Activated naive CD8-positive, alpha-beta T cell (primary cell): ENCODE results near the gene SELENOK.

Source experiments
- H3K27ac Mint-ChIP-seq: one replicate; pipeline ENCODE4 v1.8.0; 2021; ENCODE audit warnings: mixed read lengths
- H3K27me3 Mint-ChIP-seq: one replicate; pipeline ENCODE4 v1.8.0; 2021; ENCODE audit warnings: mixed read lengths
- H3K36me3 Mint-ChIP-seq: one replicate; pipeline ENCODE4 v1.8.0; 2021; ENCODE audit warnings: mixed read lengths
- H3K4me1 Mint-ChIP-seq: one replicate; pipeline ENCODE4 v1.8.0; 2021; ENCODE audit warnings: low read depth, mixed read lengths
- H3K4me3 Mint-ChIP-seq: one replicate; pipeline ENCODE4 v1.8.0; 2021; ENCODE audit warnings: mild to moderate bottlenecking, mixed read lengths
- H3K9me3 Mint-ChIP-seq: one replicate; pipeline ENCODE4 v1.8.0; 2021; ENCODE audit warnings: low read depth, mixed read lengths

The SELENOK gene

GRCh38 chr3:53899750-53900149 is 8.1 kb upstream of the SELENOK start:
- Mint-ChIP-seq H3K9me3 (no peaks in the 10 kb centered on the region), H3K27me3 (peaks cover 20% of the 10 kb centered on the region), H3K27ac (no peak overlapping the region), H3K4me3 (no peak overlapping the region), H3K36me3 (no peaks in the 10 kb centered on the region), H3K4me1 (no peaks in the 10 kb centered on the region)

DNA sequence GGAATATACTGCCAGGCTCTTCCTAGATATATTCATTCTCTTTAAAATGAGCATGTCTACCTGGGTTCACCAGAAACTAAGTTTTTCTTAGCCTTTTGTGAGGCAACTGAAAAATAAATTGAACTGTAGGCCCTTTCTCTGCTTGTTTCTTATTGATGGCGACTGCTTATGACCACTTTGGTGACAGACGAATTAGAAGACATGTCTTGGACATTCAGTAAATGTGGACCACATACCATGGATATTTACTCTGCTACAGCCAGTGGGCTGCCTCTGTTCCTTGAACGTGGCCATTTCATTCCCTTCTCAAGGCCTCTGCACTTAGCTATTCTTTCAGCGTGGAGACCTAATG is 603 bp upstream of the SELENOK start:
- Mint-ChIP-seq H3K27me3 (peaks cover 6% of the 10 kb centered on the region), H3K27ac (peak overlapping the region; percentile 97), H3K4me3 (peak overlapping the region; percentile 96), H3K36me3 (peaks cover 13% of the 10 kb centered on the region), H3K4me1 (peaks cover 47% of the 10 kb centered on the region), H3K9me3 (peaks cover 6% of the 10 kb centered on the region)

GRCh38 chr3:53890726-53891475 is 758 bp downstream of the SELENOK start:
- H3K27ac Mint-ChIP-seq: peak overlapping the region; percentile 97
- H3K4me1 Mint-ChIP-seq: peaks cover 55% of the 10 kb centered on the region
- H3K36me3 Mint-ChIP-seq: peaks cover 16% of the 10 kb centered on the region
- peak overlapping the region; percentile 96 for H3K4me3 Mint-ChIP-seq
- H3K27me3 Mint-ChIP-seq: peaks cover 2% of the 10 kb centered on the region
- H3K9me3 Mint-ChIP-seq: peaks cover 6% of the 10 kb centered on the region

GRCh38 chr3:53888232-53888631 is 3.4 kb downstream of the SELENOK start:
- no peaks in the 10 kb centered on the region for H3K27me3 Mint-ChIP-seq
- peak overlapping the region; percentile 17 for H3K27ac Mint-ChIP-seq
- peak overlapping the region; percentile 39 for H3K4me3 Mint-ChIP-seq
- peaks cover 16% of the 10 kb centered on the region for H3K36me3 Mint-ChIP-seq
- peaks cover 57% of the 10 kb centered on the region for H3K4me1 Mint-ChIP-seq
- H3K9me3 Mint-ChIP-seq: peaks cover 3% of the 10 kb centered on the region

DNA sequence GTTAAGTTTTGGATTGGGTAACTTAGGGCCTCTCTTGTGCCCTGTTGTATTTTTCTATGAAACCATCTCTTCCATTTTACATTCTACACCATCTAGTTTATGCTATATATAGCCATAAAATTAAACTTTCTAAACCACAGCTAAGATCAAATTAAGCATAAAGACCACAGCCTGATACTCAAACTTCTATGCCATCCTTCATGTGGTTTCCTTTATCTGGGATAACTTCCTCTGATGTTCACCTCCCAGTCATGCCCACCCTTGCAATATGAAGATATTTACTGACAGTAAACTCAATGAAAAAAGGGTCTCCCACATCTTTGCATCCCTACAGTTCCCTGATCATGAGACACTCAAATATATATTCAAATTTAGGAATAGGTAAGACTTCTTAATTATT is 4.2 kb downstream of the SELENOK start:
- Mint-ChIP-seq H3K27me3 (no peaks in the 10 kb centered on the region), H3K9me3 (peaks cover 3% of the 10 kb centered on the region), H3K4me3 (peak overlapping the region; percentile 56), H3K27ac (peak overlapping the region; percentile 72), H3K4me1 (peaks cover 61% of the 10 kb centered on the region), H3K36me3 (peaks cover 16% of the 10 kb centered on the region)

- peaks cover 60% of the 10 kb centered on the region for H3K4me1 Mint-ChIP-seq
- peaks cover 11% of the 10 kb centered on the region for H3K36me3 Mint-ChIP-seq
- no peak overlapping the region for H3K27ac Mint-ChIP-seq
- H3K4me3 Mint-ChIP-seq: no peak overlapping the region
- H3K9me3 Mint-ChIP-seq: no peaks in the 10 kb centered on the region
- no peaks in the 10 kb centered on the region for H3K27me3 Mint-ChIP-seq
Measured at GRCh38 chr3:53885239-53885638, 6.4 kb downstream of the SELENOK start.

DNA sequence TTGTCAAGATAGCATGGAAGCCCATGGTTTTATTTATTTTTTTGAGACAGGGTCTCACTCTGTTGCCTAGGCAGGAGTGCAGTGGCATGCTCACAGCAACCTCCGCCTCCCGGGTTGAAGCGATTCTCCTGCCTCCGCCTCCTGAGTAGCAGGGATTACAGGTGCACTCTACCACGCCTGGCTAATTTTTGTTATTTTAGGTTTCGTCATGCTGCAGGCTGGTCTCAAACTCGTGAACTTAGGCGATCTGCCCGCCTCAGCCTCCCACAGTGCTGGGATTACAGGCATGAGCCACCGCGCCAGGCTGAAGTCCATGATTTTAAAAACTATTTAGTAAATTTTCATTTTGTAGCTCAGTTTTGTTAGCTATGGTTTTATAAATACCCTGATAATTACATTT is 7.0 kb downstream of the SELENOK start:
- no peak overlapping the region for H3K27ac Mint-ChIP-seq

GRCh38 chr3:53883008-53883407 is 8.7 kb downstream of the SELENOK start:
- no peaks in the 10 kb centered on the region for H3K27me3 Mint-ChIP-seq
- peaks cover 5% of the 10 kb centered on the region for H3K36me3 Mint-ChIP-seq
- H3K9me3 Mint-ChIP-seq: no peaks in the 10 kb centered on the region
- peaks cover 46% of the 10 kb centered on the region for H3K4me1 Mint-ChIP-seq
- peak overlapping the region; percentile 97 for H3K4me3 Mint-ChIP-seq
- H3K27ac Mint-ChIP-seq: peak overlapping the region; percentile 98

More for the DNA sequence above, 7.0 kb downstream of the SELENOK start:
- peaks cover 11% of the 10 kb centered on the region for H3K36me3 Mint-ChIP-seq
- H3K4me3 Mint-ChIP-seq: no peak overlapping the region
- no peaks in the 10 kb centered on the region for H3K27me3 Mint-ChIP-seq
- H3K4me1 Mint-ChIP-seq: peaks cover 60% of the 10 kb centered on the region
- H3K9me3 Mint-ChIP-seq: no peaks in the 10 kb centered on the region

GRCh38 chr3:53881691-53882593 is 9.7 kb downstream of the SELENOK start, which contains the start of gene ACTR8:
Gene ACTR8, minus strand, starts transcription at chr3:53882152. Its CDS starts 51 bp downstream, at chr3:53882101.
- peak within 1 kb of the TSS; percentile 98 for H3K27ac Mint-ChIP-seq
- H3K36me3 Mint-ChIP-seq: peaks cover 6% of the 10 kb centered on the region
- H3K9me3 Mint-ChIP-seq: no peaks in the 10 kb centered on the region
- no peaks in the 10 kb centered on the region for H3K27me3 Mint-ChIP-seq
- H3K4me3 Mint-ChIP-seq: peak within 1 kb of the TSS; percentile 97
- peaks cover 36% of the 10 kb centered on the region for H3K4me1 Mint-ChIP-seq

DNA sequence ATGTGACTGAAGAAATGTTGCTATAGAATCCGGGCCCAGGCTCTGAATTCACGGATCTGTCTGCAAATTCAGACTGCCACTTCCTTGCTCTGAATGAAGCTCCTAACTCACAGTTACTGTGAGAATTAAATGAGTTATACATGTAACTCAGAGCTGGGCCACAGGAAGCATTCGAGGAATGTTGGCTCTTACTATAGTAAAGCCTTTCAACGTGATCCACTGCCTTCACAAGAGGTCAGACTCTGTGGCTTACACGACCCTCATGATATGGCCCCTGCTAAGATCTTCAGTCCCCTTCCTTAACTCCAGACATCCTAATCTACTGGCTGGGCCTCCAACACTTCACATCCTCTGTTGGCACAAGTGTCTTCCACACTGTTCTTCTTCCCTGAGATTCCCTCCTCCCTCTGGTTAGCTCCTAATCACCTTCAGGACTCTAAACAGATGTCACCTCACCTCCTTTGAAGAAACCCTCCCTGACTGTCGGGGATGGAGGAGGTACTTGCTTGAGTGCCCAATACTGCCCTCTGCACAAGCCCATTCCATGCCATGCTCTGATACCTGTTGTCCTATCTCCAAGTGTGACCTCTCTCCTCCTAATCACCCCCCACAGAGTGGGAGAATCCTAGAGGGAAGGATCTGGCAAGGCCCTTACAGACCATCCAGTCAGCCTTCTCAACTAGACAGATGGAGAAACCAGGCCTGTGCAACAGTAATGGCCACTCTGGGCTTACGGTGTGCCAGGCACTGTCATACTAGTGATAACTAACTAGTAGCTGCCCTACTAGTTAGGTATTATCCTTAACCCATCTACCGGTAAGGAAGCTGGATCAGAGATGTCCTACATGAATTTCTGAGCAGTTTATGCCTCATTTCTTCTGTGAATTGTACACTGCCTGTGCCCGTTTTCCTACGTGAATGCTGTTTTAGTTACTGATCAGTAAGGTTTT is 11.0 kb downstream of the SELENOK start:
- H3K27me3 Mint-ChIP-seq: no peaks in the 10 kb centered on the region
- peaks cover 30% of the 10 kb centered on the region for H3K4me1 Mint-ChIP-seq
- peaks cover 3% of the 10 kb centered on the region for H3K36me3 Mint-ChIP-seq
- H3K27ac Mint-ChIP-seq: peak overlapping the region; percentile 77
- H3K9me3 Mint-ChIP-seq: no peaks in the 10 kb centered on the region
- peak overlapping the region; percentile 97 for H3K4me3 Mint-ChIP-seq

DNA sequence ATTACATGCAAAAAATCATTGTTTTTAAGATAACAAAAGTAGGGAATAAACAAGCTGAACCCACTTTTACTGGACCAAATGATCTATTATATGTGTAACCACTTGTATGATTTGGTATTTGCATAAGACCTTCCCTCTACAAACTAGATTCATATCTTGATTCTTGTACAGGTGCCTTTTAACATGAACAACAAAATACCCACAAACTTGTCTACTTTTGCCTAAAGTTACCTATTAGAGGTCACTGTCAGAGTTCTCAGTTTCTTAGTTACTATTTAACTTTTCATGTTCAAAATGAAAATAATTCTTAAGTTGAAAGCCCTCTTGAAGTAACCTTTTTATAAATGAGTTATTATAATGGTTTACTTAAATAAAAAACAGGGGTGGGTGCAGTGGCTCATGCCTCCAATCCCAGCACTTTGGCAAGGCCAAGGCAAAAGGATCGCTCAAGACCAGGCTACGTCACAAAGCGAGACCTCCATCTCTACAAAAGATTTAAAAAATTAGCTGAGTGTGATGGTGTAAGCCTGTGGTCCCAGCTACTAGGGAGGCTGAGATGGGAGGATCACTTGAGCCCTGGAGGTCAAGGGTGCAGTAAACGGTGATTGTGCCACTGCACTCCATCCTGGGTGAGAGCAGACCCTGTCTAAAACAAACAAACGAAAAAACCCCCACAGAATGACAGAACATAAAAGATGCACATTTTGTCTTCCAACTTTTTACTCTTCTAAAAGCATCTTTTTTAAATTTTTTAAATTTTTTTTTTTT is 25.7 kb downstream of the SELENOK start:
- H3K9me3 Mint-ChIP-seq: no peaks in the 10 kb centered on the region
- no peak overlapping the region for H3K4me3 Mint-ChIP-seq
- no peaks in the 10 kb centered on the region for H3K27me3 Mint-ChIP-seq
- no peaks in the 10 kb centered on the region for H3K4me1 Mint-ChIP-seq
- H3K27ac Mint-ChIP-seq: no peak overlapping the region
- H3K36me3 Mint-ChIP-seq: peaks cover 9% of the 10 kb centered on the region

DNA sequence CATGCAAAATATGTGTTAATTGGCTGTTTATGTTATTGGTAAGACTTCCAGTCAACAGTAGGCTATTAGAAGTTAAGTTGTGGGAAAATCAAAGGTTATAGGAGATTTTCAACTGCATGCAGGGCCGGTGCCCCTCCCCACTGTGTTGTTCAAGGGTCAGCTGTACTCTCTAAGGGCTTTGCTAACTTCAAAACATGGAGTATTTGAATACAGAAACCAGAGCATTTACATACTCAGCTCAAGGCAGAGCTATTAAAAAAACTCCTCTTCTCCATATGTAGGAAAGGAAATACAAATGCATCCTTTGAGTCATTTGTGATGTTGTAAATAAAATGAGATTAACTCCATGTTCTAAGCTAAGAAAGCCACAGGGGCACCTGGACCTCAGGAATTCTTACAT is 28.5 kb downstream of the SELENOK start:
- peaks cover 12% of the 10 kb centered on the region for H3K36me3 Mint-ChIP-seq
- H3K27ac Mint-ChIP-seq: peak overlapping the region; percentile 28
- H3K4me1 Mint-ChIP-seq: no peaks in the 10 kb centered on the region
- no peaks in the 10 kb centered on the region for H3K27me3 Mint-ChIP-seq
- H3K9me3 Mint-ChIP-seq: no peaks in the 10 kb centered on the region
- H3K4me3 Mint-ChIP-seq: no peak overlapping the region

DNA sequence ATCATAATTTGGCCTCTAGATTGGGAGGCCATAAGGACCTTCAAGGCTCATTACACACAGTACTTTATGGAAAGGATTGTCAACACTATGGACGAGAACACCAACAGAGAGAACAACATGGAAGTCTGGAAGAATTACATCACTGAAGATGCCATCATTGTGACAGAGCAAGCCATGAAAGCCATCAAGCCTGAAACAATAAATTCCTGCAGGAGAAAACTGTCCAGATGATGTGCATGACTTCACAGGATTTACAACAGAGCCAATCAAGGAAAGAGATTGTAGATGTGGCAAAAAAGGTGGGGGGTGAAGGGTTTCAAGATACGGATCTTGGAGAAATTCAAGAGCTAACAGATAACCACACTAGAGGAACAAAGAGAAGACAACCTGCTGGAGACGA is 29.4 kb downstream of the SELENOK start:
- no peaks in the 10 kb centered on the region for H3K27me3 Mint-ChIP-seq
- H3K9me3 Mint-ChIP-seq: no peaks in the 10 kb centered on the region
- peaks cover 12% of the 10 kb centered on the region for H3K36me3 Mint-ChIP-seq
- no peak overlapping the region for H3K27ac Mint-ChIP-seq
- H3K4me1 Mint-ChIP-seq: peaks cover 1% of the 10 kb centered on the region
- no peak overlapping the region for H3K4me3 Mint-ChIP-seq

DNA sequence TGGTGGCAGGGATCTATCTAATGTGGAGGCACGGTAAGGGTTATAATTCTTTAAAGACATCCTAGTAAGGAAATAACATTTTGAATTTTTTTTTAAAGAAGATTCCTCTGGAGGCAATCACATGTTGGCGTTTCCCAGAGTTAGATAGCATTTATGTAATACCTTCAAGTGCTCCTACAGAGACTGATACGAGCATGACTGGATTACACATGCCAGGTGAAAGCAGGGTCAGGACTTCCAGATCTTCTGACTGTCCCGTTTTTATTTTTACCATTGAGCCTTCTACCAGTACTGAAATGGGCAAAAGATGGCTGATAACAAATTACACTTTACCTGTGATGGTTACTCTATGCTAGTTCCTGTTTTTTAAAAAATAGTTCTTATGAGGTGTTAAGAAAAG is 31.5 kb downstream of the SELENOK start:
- Mint-ChIP-seq H3K4me3 (no peak overlapping the region), H3K9me3 (no peaks in the 10 kb centered on the region), H3K36me3 (peaks cover 10% of the 10 kb centered on the region), H3K27me3 (no peaks in the 10 kb centered on the region), H3K27ac (no peak overlapping the region), H3K4me1 (peaks cover 1% of the 10 kb centered on the region)
